ENCODE measurements around the gene MEN1. TPM values are rescaled to one million over a fixed set of nuclear protein-coding genes. Genes with fewer than 3 reads are reported as not detected.

Gene MEN1
- total and polyA plus RNA-seq, 9 of the 15 experiments (the other 6 are each of a cell fraction or from before 2014, with no cell fraction given) = 3.4 to 57.2 (median 19.3) TPM

GRCh38 chr11:64848214-64848825, 38.0 kb upstream of the MEN1 start:
- intact Hi-C loops (cut with micrococcal nuclease) = loop anchor here (5.0 to 10.0 kb wide), 2 partner anchors 264 to 406 kb away; partner anchors contain the start of gene TM7SF2
- H3K4me2 ChIP-seq (ENCODE audit: insufficient read depth, low read length) = no peak overlapping the region; the same call in 1 of the 2 replicates

More at GRCh38 chr11:64848214-64848825, 38.0 kb upstream of the MEN1 start:
- ATAC-seq (no peak), DNase-seq (ENCODE audit: extremely low read depth in 1 of 4, low spot score in 3 of 4) (peak in 1 of 4 experiments; percentile 30), FAIRE-seq (no peak)
- peak overlapping the region; percentile 61 for H2AFZ ChIP-seq (ENCODE audit: low read depth, low read length)
- H3K36me3 ChIP-seq (ENCODE audit: control insufficient read depth, insufficient read depth, low read length) = peaks cover 5% of the 10 kb centered on the region; the same call in 1 of the 3 replicates
- no peaks in the 10 kb centered on the region for H3K9me1 ChIP-seq (ENCODE audit: control insufficient read depth, insufficient read depth, low read length)
- no peaks in the 10 kb centered on the region for H4K20me1 ChIP-seq (replicated peaks; ENCODE audit: control insufficient read depth, insufficient read depth, low read length)
- TF ChIP-seq SOX6 (IDR thresholded peaks at IDR 0.05) (no peak), ZNF263 (CRISPR knock-in tag; IDR thresholded peaks at IDR 0.05; ENCODE audit: borderline replicate concordance) (peak; percentile 90), BCOR (IDR thresholded peaks at IDR 0.05) (no peak)
- H3K27ac ChIP-seq (ENCODE audit: extremely low read depth, low read depth, low read length) = no peak overlapping the region
- no peaks in the 10 kb centered on the region; a peak in 1 of 5 replicates for H3K27me3 ChIP-seq (ENCODE audit: control insufficient read depth in 2 of 2, insufficient read depth in 2 of 2, low read length in 2 of 2)
- POLR2A ChIA-PET = interaction anchor here (0.7 to 4.4 kb wide), 8 partner anchors 10 to 332 kb away, joined by 3 to 26 read pairs (median 4); partner anchors contain the start of genes ARL2 and EHD1
- no TSS peak for BruUV-seq (replicated peaks)
- H3K9me3 ChIP-seq (replicated peaks; ENCODE audit: control insufficient read depth, insufficient read depth, low read depth, low read length) = no peaks in the 10 kb centered on the region
- H3K4me1 ChIP-seq (replicated peaks in 1 of 2; ENCODE audit: control insufficient read depth in 2 of 2, insufficient read depth in 2 of 2, low read length in 2 of 2) = peaks cover 45 to 82% of the 10 kb centered on the region in 2 experiments
- H3K79me2 ChIP-seq (ENCODE audit: control insufficient read depth, insufficient read depth, low read length) = peaks cover 9% of the 10 kb centered on the region; the same call in 2 of the 3 replicates
- peak overlapping the region in 1 of 2 experiments; percentile 87; a peak in 2 of 4 replicates for H3K9ac ChIP-seq (ENCODE audit: insufficient read depth in 1 of 2, low read depth in 2 of 2, low read length in 2 of 2)
- 31% methylated on average over 6 of the region's 6 CpGs for WGBS (ENCODE audit: insufficient coverage, low coverage, missing lambda C conversion rate)
- CTCF ChIA-PET (ENCODE audit: low intra/inter-chr PET ratio) = interaction anchor here (1.5 to 3.7 kb wide), 3 partner anchors 46 to 270 kb away, joined by 4 to 39 read pairs (median 7); partner anchors contain the start of genes BATF2 and ZNHIT2
- no peak overlapping the region for H3K4me3 ChIP-seq
- in situ Hi-C loops (cut with MboI) = loop anchor here (5.0 kb wide), 2 partner anchors 44 to 149 kb away; partner anchors contain the start of gene BATF2
